A673 (cell line): ENCODE data around the gene ZNF155. TPM values are rescaled to one million over a fixed set of nuclear protein-coding genes. Genes with fewer than 3 reads are reported as not detected.

Experiments used
- BruUV-seq: library from RNA; stranded (reverse); fragments of 400-500 nt; replicated peaks from 2 replicates; lab custom pipeline; 2021; lab: Mats Ljungman, UMichigan
- CTCF ChIA-PET: fragments of 300-600 bp; sonication (Branson Sonifier 250); formaldehyde crosslinking; loops from one replicate; lab custom pipeline; 2022; ENCODE audit warnings: antibody characterized with exemption; lab: Charles Lee
- POLR2A ChIA-PET: fragments of 300-600 bp; sonication (Branson Sonifier 250); formaldehyde crosslinking; loops from one replicate; lab custom pipeline; 2022; ENCODE audit warnings: antibody characterized with exemption; ENCODE audit not compliant: low non-redundant PET; lab: Charles Lee
- DNase-seq: peaks from one replicate; pipeline ENCODE4 v3.0.0-alpha.2; 2015; ENCODE audit warnings: low spot score
- H3K27ac ChIP-seq: fragments of 200-600 bp; sonication (generic); 2 replicates; pipeline ENCODE4 v1.5.1; 2016; ENCODE audit warnings: mixed run types, low read depth, mild to moderate bottlenecking, mixed read lengths, antibody characterized with exemption, low read length; ENCODE audit not compliant: poor library complexity, severe bottlenecking
- H3K27me3 ChIP-seq: fragments of 200-600 bp; sonication (generic); replicated peaks from 2 replicates; pipeline ENCODE4 v1.6.1; 2017; ENCODE audit warnings: mixed run types, low read depth, mild to moderate bottlenecking, mixed read lengths, antibody characterized with exemption, low read length; ENCODE audit not compliant: insufficient read depth, poor library complexity
- H3K36me3 ChIP-seq: fragments of 200-600 bp; sonication (generic); 2 replicates; pipeline ENCODE4 v1.6.1; 2016; ENCODE audit warnings: mixed run types, mild to moderate bottlenecking, mixed read lengths, antibody characterized with exemption, low read length; ENCODE audit not compliant: insufficient read depth, poor library complexity, severe bottlenecking
- H3K4me1 ChIP-seq: fragments of 200-600 bp; sonication (generic); 2 replicates; pipeline ENCODE4 v1.6.1; 2017; ENCODE audit warnings: mixed run types, mild to moderate bottlenecking, mixed read lengths, antibody characterized with exemption, low read length; ENCODE audit not compliant: insufficient read depth, poor library complexity, severe bottlenecking
- H3K4me3 ChIP-seq: fragments of 200-600 bp; sonication (generic); 2 replicates; pipeline ENCODE4 v1.5.1; 2016; ENCODE audit warnings: low read depth, mixed run types, mild to moderate bottlenecking, mixed read lengths, low read length; ENCODE audit not compliant: poor library complexity, severe bottlenecking
- H3K9me3 ChIP-seq: fragments of 200-600 bp; sonication (generic); 2 replicates; pipeline ENCODE4 v1.6.1; 2016; ENCODE audit warnings: mixed run types, low read depth, mild to moderate bottlenecking, mixed read lengths, antibody characterized with exemption, low read length; ENCODE audit not compliant: poor library complexity, severe bottlenecking
- CTCF ChIP-seq: fragments of 300-800, 200-600 bp; sonication (generic); conservative IDR thresholded peaks from 2 replicates; pipeline ENCODE4 v1.5.1; 2017; ENCODE audit warnings: low read depth, mild to moderate bottlenecking, antibody characterized with exemption, low read length, moderate library complexity, mixed read lengths
- EZH2 ChIP-seq: fragments of 200-600 bp; sonication (generic); IDR thresholded peaks from 2 replicates; pipeline ENCODE4 v1.6.1; 2017; ENCODE audit warnings: borderline replicate concordance, low read depth, mild to moderate bottlenecking, mixed read lengths, antibody characterized with exemption, low read length; ENCODE audit not compliant: poor library complexity, severe bottlenecking
- intact Hi-C: fragments of 100-400 bp; cut with micrococcal nuclease; formaldehyde crosslinking; loops from one replicate; pipeline ENCODE4 v1.10.0; 2022; ENCODE audit not compliant: unreplicated experiment
- total RNA-seq: library from RNA; stranded (reverse); gene quantifications from 2 replicates; pipeline ENCODE4 v1.2.3, GENCODE V29; 2021

Gene ZNF155
- total RNA-seq, 1 experiment from 2014 or later = 8.0 TPM

- H3K27me3 ChIP-seq = no peaks in the 10 kb centered on the region
- H3K4me1 ChIP-seq = peaks cover 3% of the 10 kb centered on the region
- no peak for TF ChIP-seq CTCF
- TF ChIP-seq EZH2 = no peak
- DNase-seq = no peak
- H3K36me3 ChIP-seq = peaks cover 37% of the 10 kb centered on the region
- ChIA-PET POLR2A (no interaction called here), CTCF (no interaction called here)
- no peak overlapping the region for H3K4me3 ChIP-seq
- H3K9me3 ChIP-seq = peaks cover 30% of the 10 kb centered on the region
- BruUV-seq = no TSS peak
- intact Hi-C loops = no loop called here
- no peak overlapping the region for H3K27ac ChIP-seq
Observed at GRCh38 chr19:44005973-44006372, 22.0 kb downstream of the ZNF155 start.

GRCh38 chr19:44007473-44007872, 23.5 kb downstream of the ZNF155 start:
- Histone ChIP-seq H3K9me3 (peaks cover 43% of the 10 kb centered on the region), H3K27ac (no peak overlapping the region), H3K27me3 (no peaks in the 10 kb centered on the region), H3K36me3 (peaks cover 51% of the 10 kb centered on the region), H3K4me1 (peaks cover 3% of the 10 kb centered on the region), H3K4me3 (no peak overlapping the region)
- DNase-seq = no peak
- no TSS peak for BruUV-seq
- TF ChIP-seq CTCF (no peak), EZH2 (no peak)
- intact Hi-C loops = no loop called here
- CTCF ChIA-PET = no interaction called here
- POLR2A ChIA-PET = no interaction called here

GRCh38 chr19:44010468-44010867, 26.5 kb downstream of the ZNF155 start:
- ChIA-PET CTCF (no interaction called here), POLR2A (no interaction called here)
- Histone ChIP-seq H3K27me3 (no peaks in the 10 kb centered on the region), H3K36me3 (peaks cover 51% of the 10 kb centered on the region), H3K4me3 (no peak overlapping the region), H3K9me3 (peaks cover 43% of the 10 kb centered on the region), H3K27ac (no peak overlapping the region), H3K4me1 (no peaks in the 10 kb centered on the region)
- BruUV-seq = no TSS peak
- TF ChIP-seq CTCF (no peak), EZH2 (no peak)
- DNase-seq = no peak
- intact Hi-C loops = no loop called here
